Stimulated activated CD8-positive, alpha-beta memory T cell treated with anti-CD3 and anti-CD28 coated beads, Interleukin-15, amount 100 ng/mL, for 4 hours (primary cell): ENCODE results near the gene OLFML1.

Experiments used
- DNase-seq, 2 donors: peaks; one replicate each; pipeline ENCODE4 v3.0.0-alpha.2; 2020; ENCODE audit warnings: low read depth in 2 of 2

Gene OLFML1

GRCh38 chr11:7485186-7486097 lies at the start of gene OLFML1:
Gene OLFML1, plus strand, starts transcription at chr11:7485506. Its CDS starts 370 bp downstream, at chr11:7485876.
- DNase-seq = no peak

GRCh38 chr11:7436146-7436545 lies 49.2 kb upstream of the OLFML1 start:
- no peak for DNase-seq

GRCh38 chr11:7436657-7437056 lies 48.6 kb upstream of the OLFML1 start:
- DNase-seq = no peak

- DNase-seq = no peak
Observed at GRCh38 chr11:7437696-7438095, 47.6 kb upstream of the OLFML1 start.

GRCh38 chr11:7439746-7440320 lies 45.5 kb upstream of the OLFML1 start:
- no peak for DNase-seq

- peak; percentile 10 to 53 for DNase-seq
Observed at GRCh38 chr11:7442588-7443215, 42.6 kb upstream of the OLFML1 start.

- DNase-seq = no peak
Observed at GRCh38 chr11:7444091-7444981, 41.0 kb upstream of the OLFML1 start.

GRCh38 chr11:7445564-7445963 lies 39.7 kb upstream of the OLFML1 start:
- no peak for DNase-seq

GRCh38 chr11:7448201-7448600 lies 37.1 kb upstream of the OLFML1 start:
- no peak for DNase-seq

GRCh38 chr11:7449211-7449840 lies 36.0 kb upstream of the OLFML1 start:
- no peak for DNase-seq

GRCh38 chr11:7449841-7450214 lies 35.5 kb upstream of the OLFML1 start:
- DNase-seq = no peak

GRCh38 chr11:7450836-7451235 lies 34.5 kb upstream of the OLFML1 start:
- DNase-seq = no peak

- no peak for DNase-seq
Observed at GRCh38 chr11:7451520-7451919, 33.8 kb upstream of the OLFML1 start.

- no peak for DNase-seq
Observed at GRCh38 chr11:7451952-7452494, 33.3 kb upstream of the OLFML1 start.

- no peak for DNase-seq
Observed at GRCh38 chr11:7454854-7455253, 30.5 kb upstream of the OLFML1 start.

- DNase-seq = no peak
Observed at GRCh38 chr11:7457211-7457610, 28.1 kb upstream of the OLFML1 start.

- DNase-seq = no peak
Observed at GRCh38 chr11:7462706-7463105, 22.6 kb upstream of the OLFML1 start.

- DNase-seq = no peak
Observed at GRCh38 chr11:7467652-7468051, 17.7 kb upstream of the OLFML1 start.

- DNase-seq = no peak
Observed at GRCh38 chr11:7469351-7469865, 15.9 kb upstream of the OLFML1 start.

GRCh38 chr11:7471071-7471470 lies 14.2 kb upstream of the OLFML1 start:
- no peak for DNase-seq

GRCh38 chr11:7473717-7474116 lies 11.6 kb upstream of the OLFML1 start:
- no peak for DNase-seq
